HG03469 (cell line): ENCODE results near the gene HJURP.

Experiments used
- ATAC-seq: cut with Tn5 transposase; IDR thresholded peaks from one replicate; pipeline ENCODE4 v1.9.1; 2021; ENCODE audit warnings: mild to moderate bottlenecking, moderate library complexity, moderate number of reproducible peaks; ENCODE audit not compliant: unreplicated experiment

Gene HJURP

DNA sequence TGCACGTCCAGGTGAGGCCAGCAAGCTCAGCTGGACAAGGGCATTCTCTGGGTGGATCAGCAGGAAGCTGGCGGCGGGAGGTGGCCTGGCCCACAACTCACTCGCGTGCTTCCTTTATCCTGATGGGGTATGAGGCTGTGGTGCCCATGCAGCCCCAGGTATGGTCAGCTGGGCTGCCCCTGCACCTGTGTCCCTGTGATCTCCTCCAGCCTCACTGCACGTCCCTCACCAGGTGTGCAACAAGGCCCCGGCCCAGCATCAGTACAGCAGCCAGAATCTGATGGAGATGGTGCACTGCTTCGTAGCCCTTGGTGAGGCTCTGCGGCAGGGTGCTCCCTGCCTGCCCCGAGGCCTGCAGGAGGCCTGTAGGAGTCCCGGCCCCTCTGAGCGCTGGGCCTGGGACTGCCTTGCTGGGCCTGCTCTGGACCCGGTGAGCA lies 58.6 kb downstream of the HJURP start:
- no peak for ATAC-seq

DNA sequence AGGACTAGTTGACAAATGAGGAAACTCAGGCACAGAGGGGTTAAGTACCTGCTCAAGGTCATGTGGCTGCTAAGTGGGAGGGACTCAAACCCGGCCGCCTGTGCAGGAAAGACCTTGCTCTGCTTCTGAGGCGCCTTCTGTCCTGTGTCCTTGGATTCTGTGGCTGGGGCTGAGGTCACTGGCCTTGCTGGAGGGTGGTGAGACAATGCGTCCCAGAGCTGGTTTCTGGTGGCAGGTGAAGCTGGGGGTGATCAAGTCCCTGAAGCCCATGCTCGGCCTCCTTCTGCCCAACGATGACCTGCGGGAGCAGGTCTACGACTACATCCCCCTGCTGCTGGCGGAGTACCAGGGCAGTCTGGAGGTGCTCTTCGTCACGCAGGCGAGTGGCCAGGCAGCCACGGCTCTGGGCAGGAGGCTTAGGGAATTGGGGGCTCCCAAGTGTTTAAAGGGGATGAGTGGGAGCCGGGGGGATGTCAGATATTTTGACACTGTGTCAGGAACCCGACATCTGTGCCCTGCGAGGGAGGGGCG lies 60.1 kb downstream of the HJURP start:
- no peak for ATAC-seq

GRCh38 chr2:233793465-233794127 lies 60.7 kb downstream of the HJURP start:
- no peak for ATAC-seq

DNA sequence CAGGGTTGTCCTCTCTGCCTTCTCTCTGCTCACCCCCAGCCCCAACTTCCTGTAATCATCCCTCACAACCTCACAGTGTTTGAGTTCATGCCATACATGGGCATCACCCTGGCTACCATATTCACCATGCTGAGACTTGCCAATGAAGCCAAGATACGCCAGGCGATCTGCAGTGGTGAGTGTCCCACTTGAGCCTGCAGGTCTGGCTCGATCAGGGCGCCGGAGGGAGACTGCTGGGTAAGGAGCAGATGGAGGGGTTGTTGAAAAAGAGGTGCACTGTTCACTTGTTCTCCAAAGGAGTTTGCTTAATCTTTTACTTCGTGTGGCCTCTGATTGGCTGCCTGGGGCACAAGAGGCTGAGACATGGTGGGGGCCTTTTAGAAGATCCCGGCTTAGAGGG lies 61.6 kb downstream of the HJURP start:
- no peak for ATAC-seq

DNA sequence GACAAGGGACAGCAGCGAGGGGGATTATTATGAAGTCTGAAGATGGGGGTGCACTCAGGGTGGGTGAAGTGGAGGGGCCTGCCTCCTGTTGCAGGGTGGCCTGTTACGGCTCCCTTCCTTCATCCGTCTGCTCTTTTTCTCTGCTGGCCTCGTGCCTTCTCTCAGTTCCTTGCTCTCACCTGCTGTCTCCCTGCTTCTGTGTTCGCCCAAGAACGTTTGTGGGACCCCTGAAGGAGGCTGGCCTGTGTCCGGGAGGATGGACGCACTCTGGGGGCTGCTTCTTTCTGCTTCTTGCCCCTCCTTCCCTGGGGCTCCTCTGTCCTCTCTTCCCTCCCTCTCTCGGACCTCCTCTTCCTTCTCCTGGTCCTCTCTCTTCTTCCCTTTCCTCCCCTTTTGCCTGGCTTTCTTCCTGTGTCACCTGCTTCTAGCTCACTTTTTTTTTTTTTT lies 62.4 kb downstream of the HJURP start:
- no peak for ATAC-seq

DNA sequence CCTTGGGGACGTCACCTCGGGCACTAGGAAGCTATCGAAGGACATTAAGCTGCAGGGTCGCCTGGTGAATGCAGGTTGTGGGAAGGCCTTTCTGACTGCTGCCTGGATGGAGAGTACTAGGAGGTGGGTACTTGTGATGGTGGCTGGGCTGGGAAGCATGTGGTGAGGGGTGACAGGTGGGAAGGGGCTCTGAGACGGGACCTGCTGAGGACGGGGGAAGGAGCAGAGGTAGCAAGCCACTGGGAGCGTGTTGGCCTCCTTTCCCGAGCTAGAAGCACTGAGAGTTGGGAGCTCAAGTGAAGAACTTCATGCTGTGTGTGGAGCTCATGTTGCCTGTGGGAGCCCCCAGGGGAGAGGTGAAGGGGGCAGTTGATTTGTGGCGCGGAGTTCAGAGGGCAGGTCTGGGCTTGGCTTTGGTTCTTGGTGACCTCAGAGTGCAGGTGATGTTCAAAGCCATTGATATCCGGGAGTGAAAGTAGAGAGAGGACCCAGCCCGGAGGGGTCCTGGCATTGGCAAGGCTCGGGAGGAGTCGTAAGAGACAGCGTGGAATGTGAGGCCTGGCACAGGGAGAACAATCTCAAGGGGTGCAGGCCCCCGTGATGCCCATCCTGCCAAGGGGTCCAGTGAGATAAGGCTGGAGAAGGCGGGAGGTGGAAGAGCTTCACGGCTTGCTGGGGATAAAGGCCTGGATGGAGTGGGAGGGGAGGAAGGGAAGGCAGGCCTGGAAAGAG lies 63.0 kb downstream of the HJURP start:
- ATAC-seq = no peak

GRCh38 chr2:233789554-233789953 lies 64.8 kb downstream of the HJURP start:
- ATAC-seq = no peak
